ENCODE measurements around the gene LATS1. TPM values are rescaled to one million over a fixed set of nuclear protein-coding genes. Genes with fewer than 3 reads are reported as not detected.

Gene LATS1
- total RNA-seq, 1 experiment from 2014 or later = 39.6 TPM

DNA sequence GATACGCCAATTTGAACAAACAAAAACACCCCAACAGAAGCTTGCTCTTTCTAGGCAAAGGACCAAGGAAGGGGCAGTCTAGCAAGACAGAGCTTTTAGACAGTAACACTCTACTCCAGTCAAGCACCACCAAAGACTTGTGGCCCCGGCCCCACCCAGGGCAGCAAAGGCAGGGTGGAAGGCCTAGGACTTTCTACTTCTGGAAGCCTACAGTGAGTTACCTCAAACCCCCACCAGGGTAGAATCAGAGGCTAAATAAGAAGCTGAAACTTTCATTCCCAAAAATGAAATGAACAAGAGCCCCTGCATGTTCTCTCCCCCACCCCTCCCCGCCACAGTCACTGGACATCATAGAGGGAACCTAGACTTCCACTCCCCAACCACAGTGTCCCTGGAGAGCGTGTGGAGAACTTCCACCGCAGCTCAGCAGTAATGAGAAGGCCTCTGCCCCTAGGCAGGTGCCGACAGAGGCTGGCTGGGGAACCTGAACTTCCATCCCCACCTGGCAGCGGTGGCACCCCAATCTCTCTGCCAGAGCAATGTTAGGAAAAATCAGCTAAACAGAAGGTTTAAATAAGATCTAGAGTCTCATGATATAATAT is 109.4 kb downstream of the LATS1 start:
- H3K4me1 ChIP-seq (ENCODE audit: insufficient read depth, low read length, poor library complexity, severe bottlenecking) = no peaks in the 10 kb centered on the region
- CTCF ChIA-PET = no interaction called here
- no peaks in the 10 kb centered on the region for H3K27me3 ChIP-seq (replicated peaks; ENCODE audit: insufficient read depth, low read depth, low read length, poor library complexity)
- POLR2A ChIA-PET (ENCODE audit: low non-redundant PET) = interaction anchor here (0.6 kb wide), 1 partner anchor 152 kb away, joined by 4 read pairs; no protein-coding TSS in a partner anchor
- H3K4me3 ChIP-seq (ENCODE audit: low read depth, low read length, poor library complexity, severe bottlenecking) = no peak overlapping the region
- intact Hi-C loops (cut with micrococcal nuclease; ENCODE audit: unreplicated experiment) = no loop called here
- no peak for DNase-seq (ENCODE audit: low spot score)
- H3K36me3 ChIP-seq (ENCODE audit: insufficient read depth, low read length, poor library complexity, severe bottlenecking) = no peaks in the 10 kb centered on the region
- BruUV-seq (replicated peaks) = no TSS peak
- H3K27ac ChIP-seq (ENCODE audit: low read depth, low read length, poor library complexity, severe bottlenecking) = no peak overlapping the region
- no peaks in the 10 kb centered on the region for H3K9me3 ChIP-seq (ENCODE audit: low read depth, low read length, poor library complexity, severe bottlenecking)
- no peak for TF ChIP-seq EZH2 (IDR thresholded peaks at IDR 0.05; ENCODE audit: borderline replicate concordance, low read depth, low read length, poor library complexity, severe bottlenecking)
- TF ChIP-seq, protein P1, sequence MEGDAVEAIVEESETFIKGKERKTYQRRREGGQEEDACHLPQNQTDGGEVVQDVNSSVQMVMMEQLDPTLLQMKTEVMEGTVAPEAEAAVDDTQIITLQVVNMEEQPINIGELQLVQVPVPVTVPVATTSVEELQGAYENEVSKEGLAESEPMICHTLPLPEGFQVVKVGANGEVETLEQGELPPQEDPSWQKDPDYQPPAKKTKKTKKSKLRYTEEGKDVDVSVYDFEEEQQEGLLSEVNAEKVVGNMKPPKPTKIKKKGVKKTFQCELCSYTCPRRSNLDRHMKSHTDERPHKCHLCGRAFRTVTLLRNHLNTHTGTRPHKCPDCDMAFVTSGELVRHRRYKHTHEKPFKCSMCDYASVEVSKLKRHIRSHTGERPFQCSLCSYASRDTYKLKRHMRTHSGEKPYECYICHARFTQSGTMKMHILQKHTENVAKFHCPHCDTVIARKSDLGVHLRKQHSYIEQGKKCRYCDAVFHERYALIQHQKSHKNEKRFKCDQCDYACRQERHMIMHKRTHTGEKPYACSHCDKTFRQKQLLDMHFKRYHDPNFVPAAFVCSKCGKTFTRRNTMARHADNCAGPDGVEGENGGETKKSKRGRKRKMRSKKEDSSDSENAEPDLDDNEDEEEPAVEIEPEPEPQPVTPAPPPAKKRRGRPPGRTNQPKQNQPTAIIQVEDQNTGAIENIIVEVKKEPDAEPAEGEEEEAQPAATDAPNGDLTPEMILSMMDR (conservative IDR thresholded peaks at IDR 0.05; ENCODE audit: low read depth, low read length) = no peak

Other genes with a start within 250 kb of the LATS1 start
- gene ZC3H12D, start 233.1 kb downstream of the LATS1 start, total RNA-seq (2021) = 0.30 and 0.33 TPM in 2 replicates
- gene PPIL4, start 172.1 kb downstream of the LATS1 start, total RNA-seq (2021) = 40.3 and 43.0 TPM in 2 replicates
- 24.0 and 29.7 TPM in 2 replicates for gene GINM1, start 151.7 kb downstream of the LATS1 start, total RNA-seq (2021)
- 28.3 and 28.7 TPM in 2 replicates for gene KATNA1, start 69.4 kb downstream of the LATS1 start, total RNA-seq (2021)
- gene NUP43, start 28.4 kb upstream of the LATS1 start, total RNA-seq (2021) = 87.0 and 88.5 TPM in 2 replicates
- 110 and 115 TPM in 2 replicates for gene PCMT1, start 31.6 kb upstream of the LATS1 start, total RNA-seq (2021)
- gene LRP11, start 146.3 kb upstream of the LATS1 start, total RNA-seq (2021) = 53.2 and 56.1 TPM in 2 replicates
- 0.92 and 3.2 TPM in 2 replicates for gene RAET1E, start 180.0 kb upstream of the LATS1 start, total RNA-seq (2021)
- 0.45 TPM in 1 of 2 replicates, not detected in the other for gene RAET1G, start 205.0 kb upstream of the LATS1 start, total RNA-seq (2021)
- gene ULBP2, start 223.9 kb upstream of the LATS1 start, total RNA-seq (2021) = 2.6 and 4.2 TPM in 2 replicates
- 5.2 and 7.0 TPM in 2 replicates for gene ULBP1, start 245.8 kb upstream of the LATS1 start, total RNA-seq (2021)

All from A673 (cell line).